ENCODE results near the gene OSBPL5.

The OSBPL5 gene

DNA sequence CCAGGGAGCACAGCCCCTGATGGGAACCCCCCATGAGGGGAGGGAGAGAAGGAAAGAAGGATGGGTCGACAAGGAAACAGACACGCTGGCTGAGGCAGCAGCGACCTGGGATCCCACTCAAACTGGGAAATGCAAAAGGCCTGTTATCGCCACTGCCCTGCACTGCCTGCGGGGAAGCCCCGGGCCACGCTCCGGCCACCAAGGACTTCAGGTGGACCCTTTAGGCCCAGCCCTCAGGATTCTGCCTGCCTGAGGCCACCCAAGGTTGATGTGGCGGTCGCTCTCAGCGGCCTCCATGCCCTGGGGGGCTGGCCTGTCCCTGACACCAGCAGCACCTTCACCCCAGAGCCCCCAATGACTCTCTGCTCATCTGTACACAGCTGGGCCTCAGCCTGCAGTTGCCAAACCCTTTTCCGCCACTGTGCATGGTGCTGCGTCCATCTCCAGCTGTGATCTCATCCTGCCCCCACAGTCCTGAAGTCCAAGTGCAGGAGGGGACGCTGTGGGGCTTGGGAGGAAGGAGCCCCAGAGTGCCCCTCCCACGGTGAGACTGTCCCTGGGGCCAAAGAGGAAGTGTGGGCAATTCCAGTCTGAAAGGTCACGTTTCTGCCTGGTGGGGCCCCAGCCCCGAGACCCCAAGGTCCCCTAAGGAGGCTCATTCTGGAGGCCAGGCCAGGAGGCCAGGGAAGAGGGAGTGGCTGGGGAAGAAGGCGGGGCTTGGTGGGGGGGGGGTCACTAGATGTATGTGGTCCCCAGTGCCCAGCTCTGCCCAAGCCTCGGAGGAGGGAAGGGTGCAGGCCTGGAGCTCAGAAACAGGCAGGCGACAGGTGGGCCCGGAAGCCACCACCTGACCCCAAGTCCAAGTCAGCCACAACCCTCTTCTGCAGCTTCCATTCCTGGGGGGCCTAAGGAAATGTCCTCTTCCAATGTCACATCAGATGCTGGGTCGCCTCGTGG lies 31.6 kb downstream of the OSBPL5 start:
- no peak for DNase-seq

GRCh38 chr11:3132831-3133260 lies 32.3 kb downstream of the OSBPL5 start:
- no peak for DNase-seq

DNA sequence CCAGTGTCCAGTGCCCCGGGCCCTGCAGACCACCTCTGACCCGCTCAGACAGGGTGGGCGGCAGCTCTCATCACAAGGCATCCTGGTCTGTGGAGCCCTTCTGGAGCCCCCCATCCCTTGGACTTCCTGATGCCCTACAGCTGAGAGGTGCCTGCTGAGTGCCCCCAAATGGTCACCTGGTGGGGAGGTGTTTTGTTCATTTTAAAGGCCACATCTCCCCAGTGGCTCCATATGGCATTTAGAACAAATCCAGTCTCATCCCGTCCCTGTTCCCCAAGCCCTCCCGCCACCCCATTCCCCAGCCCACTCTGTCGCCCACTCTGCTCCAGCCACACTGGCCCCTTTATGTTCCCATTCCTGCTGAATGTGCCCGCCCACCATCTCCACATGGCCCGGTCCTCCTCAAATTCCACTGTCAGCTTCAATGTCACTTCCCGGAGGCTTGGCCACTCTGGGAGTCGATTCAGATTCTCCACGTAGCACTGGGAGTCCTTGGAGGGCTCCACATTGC lies 32.8 kb downstream of the OSBPL5 start:
- DNase-seq = no peak

DNA sequence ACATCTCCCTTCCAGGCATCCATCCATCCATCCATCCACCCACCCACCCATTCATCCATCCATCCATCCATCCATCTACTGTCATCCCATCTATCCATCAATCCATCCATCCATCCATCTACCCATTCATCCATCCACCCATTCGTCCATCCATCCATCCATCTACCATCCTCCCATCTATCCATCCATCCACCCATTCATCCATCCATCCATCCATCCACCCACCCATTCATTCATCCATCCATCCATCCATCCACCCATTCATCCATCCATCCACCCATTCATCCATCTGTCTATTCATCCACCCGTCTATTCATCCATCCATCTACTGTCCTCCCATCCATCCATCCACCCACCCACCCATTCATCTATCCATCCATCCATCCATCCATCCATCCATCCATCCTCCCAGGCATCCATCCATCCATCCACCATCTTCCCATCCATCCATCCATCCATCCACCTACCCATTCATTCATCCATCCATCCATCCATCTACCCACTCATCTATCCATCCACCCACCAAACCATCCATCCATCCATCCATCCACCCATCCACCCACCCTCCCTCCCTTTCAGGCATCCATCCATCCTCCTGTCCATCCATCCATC lies 33.7 kb downstream of the OSBPL5 start:
- no peak for DNase-seq

DNA sequence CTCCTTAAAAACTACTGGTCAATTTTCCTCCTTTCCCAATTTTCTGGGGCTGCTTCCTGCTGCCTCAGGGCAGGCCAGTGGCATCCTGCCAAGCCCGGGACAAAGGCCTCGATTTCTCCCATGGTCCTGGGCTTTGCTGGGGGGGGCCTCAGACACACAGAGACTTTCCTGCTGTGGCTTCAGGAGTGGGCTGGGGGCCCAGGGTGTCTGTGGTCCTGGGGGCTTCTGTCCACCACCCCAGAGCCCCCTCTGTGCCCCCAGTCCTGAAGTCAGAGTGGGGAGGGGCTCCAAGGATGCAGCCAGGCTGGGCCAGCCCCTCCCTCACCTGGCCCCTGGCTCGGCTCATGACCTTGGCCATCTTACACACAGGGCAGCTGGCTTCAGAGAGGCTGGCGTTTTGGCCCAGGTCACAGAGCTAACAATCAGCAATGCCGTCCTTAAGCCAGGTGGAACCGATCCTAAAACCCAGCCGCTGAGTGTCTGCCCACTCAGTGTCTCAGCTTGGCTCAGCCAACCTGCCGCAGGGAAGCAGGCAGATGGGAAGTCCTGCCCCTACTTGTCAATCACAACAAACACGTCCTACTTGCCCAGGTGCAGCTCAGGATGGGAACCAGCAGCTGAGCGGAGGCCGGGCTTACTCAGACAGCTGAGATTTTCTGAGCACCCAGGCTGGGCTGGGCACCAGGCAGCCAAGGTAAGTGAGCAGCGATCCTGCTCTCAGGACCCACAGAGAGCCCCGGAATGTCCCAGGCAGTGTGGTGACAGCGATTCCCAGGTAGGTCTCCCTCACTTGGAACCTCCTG lies 34.6 kb downstream of the OSBPL5 start:
- DNase-seq = no peak

- no peak for DNase-seq
Observed at GRCh38 chr11:3129591-3130268, 35.4 kb downstream of the OSBPL5 start.

DNA sequence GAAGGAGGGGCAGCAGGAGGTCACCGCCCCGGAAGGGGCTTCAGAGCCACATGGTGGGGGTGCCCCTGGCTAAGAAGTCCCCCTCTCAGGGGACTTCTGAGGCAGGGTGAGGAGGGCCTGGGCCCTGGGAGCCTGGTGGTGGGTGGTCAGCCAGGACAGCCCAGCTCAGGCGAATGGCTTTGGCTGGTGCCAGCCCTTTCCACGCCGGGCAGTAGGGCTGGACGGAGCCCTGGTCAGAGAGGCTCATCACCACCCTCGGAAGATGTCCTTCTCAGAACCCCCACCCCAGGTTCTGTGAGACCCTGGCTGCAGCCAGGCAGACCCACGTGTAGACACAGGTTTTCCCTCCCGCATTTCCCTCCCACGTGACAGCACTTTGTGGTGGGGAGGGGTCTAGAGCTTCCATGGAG lies 35.9 kb downstream of the OSBPL5 start:
- no peak for DNase-seq

DNA sequence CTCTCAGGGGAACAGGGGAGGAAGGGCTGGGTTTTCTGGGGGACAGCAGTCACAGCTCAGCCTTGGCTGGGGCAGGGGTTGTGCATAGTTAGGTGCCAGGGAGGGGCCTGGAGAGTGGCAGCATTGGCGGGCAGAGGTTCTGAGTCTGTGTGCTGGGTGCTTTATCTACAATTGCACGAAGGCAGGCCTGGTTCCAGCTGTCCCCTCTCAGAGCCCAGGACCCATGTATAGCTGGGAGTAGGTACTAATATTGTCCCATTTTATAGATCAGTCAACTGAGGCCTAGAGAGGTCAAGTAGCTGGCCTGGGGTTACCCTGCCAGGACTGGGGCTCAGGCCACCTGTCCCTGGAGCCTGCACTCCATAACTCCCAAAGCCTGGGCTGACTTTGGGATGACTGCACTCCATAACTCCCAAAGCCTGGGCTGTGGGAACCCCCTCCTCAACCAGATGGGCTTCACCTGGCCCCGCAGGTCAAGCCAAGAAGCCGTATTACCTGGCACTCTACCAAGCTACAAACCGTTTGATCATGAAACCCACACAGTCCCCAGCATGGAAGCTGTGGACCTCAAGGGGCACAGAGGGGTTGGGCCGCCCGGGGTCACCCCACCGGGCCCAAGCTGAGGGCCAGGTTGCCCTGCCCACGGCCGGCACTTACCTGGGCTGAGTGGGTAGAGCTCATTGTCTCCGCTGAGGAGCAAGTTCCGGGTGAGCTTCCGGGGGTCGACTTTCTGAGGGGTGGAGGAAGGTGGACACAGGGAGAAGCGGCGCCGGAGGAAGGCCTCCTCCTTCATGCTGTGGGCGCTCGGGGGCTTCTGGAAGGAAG lies 36.5 kb downstream of the OSBPL5 start:
- DNase-seq = no peak

DNA sequence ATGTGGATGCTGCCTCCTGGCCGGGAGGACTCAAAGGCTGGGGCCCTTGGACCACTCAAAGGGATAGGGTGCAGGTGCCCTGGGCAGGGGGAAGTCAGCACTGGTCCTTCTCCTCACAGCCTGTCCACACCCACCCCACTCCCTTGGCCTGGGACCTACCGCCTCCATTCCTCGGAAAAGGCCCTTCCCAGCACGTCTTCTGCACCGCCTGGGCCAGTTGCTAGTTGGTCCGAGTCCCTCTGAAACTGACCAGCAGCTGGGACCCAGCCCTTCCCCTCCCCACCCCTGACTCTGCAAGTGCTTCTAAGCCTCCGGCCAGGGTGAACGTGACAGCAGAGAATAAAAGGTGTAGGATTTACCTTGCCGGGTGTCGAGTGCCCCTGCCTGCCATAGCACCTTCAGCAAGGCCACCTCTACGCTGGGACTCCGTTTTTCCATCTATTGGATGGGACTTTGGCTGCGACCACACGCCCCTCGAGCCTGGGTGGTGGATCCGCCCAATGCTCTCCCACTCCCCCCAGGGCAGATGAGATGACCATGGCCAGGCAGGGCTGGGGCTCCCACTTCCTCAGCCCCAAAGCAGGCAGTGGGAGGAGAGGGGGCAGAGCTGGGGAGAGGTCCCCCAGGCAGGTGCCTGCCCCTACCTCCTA lies 37.3 kb downstream of the OSBPL5 start:
- no peak for DNase-seq

DNA sequence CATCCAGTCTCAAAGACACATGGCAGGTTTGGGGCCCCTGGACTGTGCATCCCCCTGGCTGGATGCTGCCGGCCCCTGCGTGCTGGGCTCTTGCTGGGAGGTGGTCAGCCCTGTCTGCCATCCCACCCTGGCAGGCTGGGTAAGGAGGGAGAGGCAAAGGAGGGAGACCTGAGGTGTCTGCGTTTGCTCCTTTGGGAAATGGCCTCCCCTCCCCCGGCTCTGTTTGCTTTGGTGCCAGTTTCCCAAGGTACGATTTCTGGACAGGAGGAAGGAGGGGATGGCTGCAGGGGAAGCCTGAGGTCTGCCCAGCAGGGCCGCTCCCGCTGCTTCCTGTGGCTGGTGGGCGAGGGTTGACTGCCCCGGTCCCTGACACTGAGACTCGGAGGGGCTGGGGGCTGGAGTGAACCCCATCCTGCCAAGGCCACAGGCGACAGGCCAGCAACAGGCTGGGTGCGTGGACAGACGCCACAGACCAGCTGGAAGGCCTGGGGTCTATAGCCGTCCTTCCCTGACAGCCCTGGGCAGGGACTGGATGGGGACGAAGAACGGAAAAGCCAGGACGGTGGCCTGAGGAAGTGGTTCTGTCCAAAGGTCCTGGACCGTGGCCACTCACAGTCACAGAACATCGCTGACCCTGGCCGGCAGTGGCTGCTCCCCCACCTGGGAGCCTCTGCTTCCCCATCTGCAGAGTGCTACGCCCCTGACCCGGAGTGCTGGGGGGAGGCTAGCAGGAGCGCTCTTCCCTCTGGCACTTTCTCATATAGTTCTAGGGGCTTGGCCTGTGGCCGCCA lies 38.0 kb downstream of the OSBPL5 start:
- no peak for DNase-seq

GRCh38 chr11:3126207-3126865 lies 38.8 kb downstream of the OSBPL5 start:
- DNase-seq = no peak

GRCh38 chr11:3124821-3125220 lies 40.3 kb downstream of the OSBPL5 start:
- DNase-seq = no peak

- DNase-seq = no peak
Observed at GRCh38 chr11:3123761-3124733, 41.1 kb downstream of the OSBPL5 start.

DNA sequence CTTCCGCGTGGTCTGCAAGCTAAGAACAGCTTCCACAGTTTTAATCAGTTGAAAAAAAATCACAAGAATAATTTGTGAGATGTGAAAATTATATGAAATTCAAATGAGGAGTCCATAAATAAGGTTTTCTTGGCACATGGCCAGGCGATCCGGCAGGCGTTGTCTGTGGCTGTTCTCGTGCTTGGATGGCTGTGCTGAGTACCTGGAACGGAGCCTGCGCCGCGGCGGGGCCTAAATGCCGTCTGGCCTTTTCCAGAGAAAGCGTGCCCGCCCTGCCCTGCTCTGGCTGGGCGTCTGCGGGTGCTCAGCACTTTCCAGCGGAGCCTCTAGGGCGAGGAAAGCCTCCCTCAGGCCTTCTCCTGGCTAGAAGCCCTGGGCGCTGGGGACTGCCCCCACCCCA lies 41.8 kb downstream of the OSBPL5 start:
- DNase-seq = no peak

DNA sequence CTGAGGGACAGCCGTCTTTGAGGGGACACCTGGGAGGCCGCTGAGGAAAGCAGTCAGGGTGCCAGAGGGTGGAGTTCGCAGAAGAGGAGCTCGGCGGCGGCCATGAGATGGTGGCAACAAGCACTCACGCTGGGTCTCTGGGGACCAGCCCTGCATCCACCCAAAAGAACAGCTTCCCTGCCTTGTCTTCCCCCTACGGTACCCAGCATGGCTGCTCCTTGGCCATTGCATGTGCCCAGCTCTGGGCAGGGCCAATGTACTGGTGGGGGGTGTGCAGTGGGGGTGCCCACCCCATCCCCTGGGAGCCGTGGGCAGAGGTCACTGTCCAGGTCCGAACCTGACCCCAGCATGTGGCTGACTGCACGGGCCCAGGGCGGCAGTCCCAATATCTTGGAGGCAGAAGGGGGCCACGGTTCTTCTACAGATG lies 42.3 kb downstream of the OSBPL5 start:
- DNase-seq = no peak

DNA sequence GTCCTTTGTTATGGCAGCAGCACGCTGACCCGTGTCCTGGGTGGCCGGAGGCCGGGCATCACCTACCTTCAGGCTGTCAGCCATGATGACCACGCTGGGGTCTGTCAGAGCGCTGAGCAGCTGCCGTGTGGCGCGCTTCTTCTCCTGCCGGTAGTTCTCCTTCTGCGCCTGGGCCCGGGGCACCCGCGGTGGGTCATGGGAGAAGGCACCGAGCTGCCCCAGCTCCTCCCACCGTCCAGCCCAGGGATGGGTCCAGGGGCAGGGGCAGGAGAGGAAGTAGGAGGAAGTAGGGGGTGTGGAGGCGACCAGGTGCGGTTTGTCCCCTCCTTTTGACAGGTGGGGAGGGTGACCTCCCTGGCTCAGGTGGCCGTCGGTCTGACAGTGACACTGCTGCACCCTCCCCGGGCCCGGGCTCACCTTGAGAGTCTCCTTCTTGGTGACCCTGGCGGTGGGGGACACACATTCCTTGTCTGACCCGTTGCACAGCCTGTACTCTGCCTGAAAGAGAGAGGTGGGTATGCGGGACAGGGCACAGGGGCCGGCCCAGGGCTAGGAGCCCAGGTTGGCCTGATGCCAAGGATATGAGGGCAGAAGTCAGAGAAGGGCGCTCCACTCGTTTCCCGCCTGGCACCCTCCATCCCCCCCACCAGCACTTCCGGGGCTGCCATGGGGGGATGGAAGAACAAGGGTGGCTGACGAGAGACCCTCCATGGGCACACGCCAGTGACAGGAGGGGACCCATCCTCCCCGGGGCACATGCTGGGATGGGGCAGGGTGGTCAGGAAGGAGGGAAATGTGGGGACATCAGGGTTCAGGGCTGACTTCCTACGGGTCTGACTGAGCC lies 43.0 kb downstream of the OSBPL5 start:
- no peak for DNase-seq

DNA sequence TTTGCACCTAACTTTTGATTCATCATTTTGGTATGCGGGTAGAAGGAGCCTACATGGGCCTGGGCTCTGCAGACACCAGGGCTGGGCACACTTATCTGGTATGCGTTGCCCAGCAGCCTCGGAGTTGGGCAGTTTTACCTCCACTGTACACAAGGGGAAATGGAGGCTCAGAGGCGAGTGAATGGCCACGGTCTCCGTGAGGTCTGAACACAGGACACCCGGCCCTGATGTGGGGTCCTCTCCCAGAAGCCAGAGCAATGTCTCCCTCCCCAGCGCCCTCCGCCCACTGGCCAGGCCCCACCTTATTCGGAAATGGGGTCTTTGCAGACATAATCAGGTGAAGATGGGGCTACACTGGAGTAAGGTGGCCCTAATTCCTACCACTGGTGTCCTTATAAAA lies 43.7 kb downstream of the OSBPL5 start:
- DNase-seq = no peak
